Nephron progenitor cell (in vitro differentiated cells): ENCODE measurements around the gene STX1B.
"Not testable (repeated sequence)": the region's sequence is repeated elsewhere in the genome, so short reads cannot be mapped to it uniquely, and the experiment has no call there.

Experiments used
- DNase-seq: peaks from one replicate; pipeline ENCODE4 v3.0.0; 2021
- H3K27ac Mint-ChIP-seq: 2 replicates; pipeline ENCODE4 v1.8.0; 2021; ENCODE audit warnings: mild to moderate bottlenecking, moderate library complexity, mixed read lengths
- H3K27me3 Mint-ChIP-seq: 2 replicates; pipeline ENCODE4 v1.8.0; 2021; ENCODE audit warnings: mild to moderate bottlenecking, low read depth, mixed read lengths; ENCODE audit not compliant: poor library complexity
- H3K36me3 Mint-ChIP-seq: 2 replicates; pipeline ENCODE4 v1.8.0; 2021; ENCODE audit warnings: low read depth, mixed read lengths
- H3K4me1 Mint-ChIP-seq: 2 replicates; pipeline ENCODE4 v1.8.0; 2021; ENCODE audit warnings: mixed read lengths
- H3K4me3 Mint-ChIP-seq: 2 replicates; pipeline ENCODE4 v1.8.0; 2021; ENCODE audit warnings: mild to moderate bottlenecking, moderate library complexity, mixed read lengths
- H3K9me3 Mint-ChIP-seq: 2 replicates; pipeline ENCODE4 v1.8.0; 2021; ENCODE audit warnings: mild to moderate bottlenecking, moderate library complexity, mixed read lengths
- CTCF ChIP-seq: fragments of 200-600 bp; sonication (generic); IDR thresholded peaks from 2 replicates; pipeline ENCODE4 v1.5.0; 2021; ENCODE audit warnings: antibody characterized with exemption

Gene STX1B

GRCh38 chr16:31023252-31023602 lies 12.8 kb upstream of the STX1B start:
- Mint-ChIP-seq H3K36me3 (no peaks in the 10 kb centered on the region), H3K4me3 (no peak overlapping the region), H3K4me1 (peaks cover 8% of the 10 kb centered on the region), H3K27me3 (peaks cover 22% of the 10 kb centered on the region), H3K27ac (no peak overlapping the region), H3K9me3 (no peaks in the 10 kb centered on the region)
- no peak for TF ChIP-seq CTCF
- DNase-seq = no peak

- H3K9me3 Mint-ChIP-seq = no peaks in the 10 kb centered on the region
- H3K36me3 Mint-ChIP-seq = no peaks in the 10 kb centered on the region
- no peak for DNase-seq
- no peak overlapping the region for H3K27ac Mint-ChIP-seq
- H3K4me3 Mint-ChIP-seq = no peak overlapping the region
- no peak for TF ChIP-seq CTCF
- peaks cover 22% of the 10 kb centered on the region for H3K27me3 Mint-ChIP-seq
- peaks cover 8% of the 10 kb centered on the region for H3K4me1 Mint-ChIP-seq
Measured at GRCh38 chr16:31022544-31023251, 12.3 kb upstream of the STX1B start.

- no peak overlapping the region for H3K27ac Mint-ChIP-seq
- peaks cover 4% of the 10 kb centered on the region for H3K4me1 Mint-ChIP-seq
- no peak overlapping the region for H3K4me3 Mint-ChIP-seq
- H3K27me3 Mint-ChIP-seq = peaks cover 18% of the 10 kb centered on the region
- DNase-seq = no peak
- no peaks in the 10 kb centered on the region for H3K36me3 Mint-ChIP-seq
- no peaks in the 10 kb centered on the region for H3K9me3 Mint-ChIP-seq
- TF ChIP-seq CTCF = no peak
Measured at GRCh38 chr16:31020536-31020935, 10.1 kb upstream of the STX1B start.

- H3K4me1 Mint-ChIP-seq, H3K27ac Mint-ChIP-seq, H3K36me3 Mint-ChIP-seq, H3K4me3 Mint-ChIP-seq, DNase-seq, H3K9me3 Mint-ChIP-seq: not testable (repeated sequence)
- peaks cover 31% of the 10 kb centered on the region for H3K27me3 Mint-ChIP-seq
Measured at GRCh38 chr16:31017756-31018155, 7.3 kb upstream of the STX1B start.

GRCh38 chr16:31016018-31016417 lies 5.6 kb upstream of the STX1B start:
- H3K27me3 Mint-ChIP-seq = peaks cover 47% of the 10 kb centered on the region
- H3K27ac Mint-ChIP-seq = no peak overlapping the region
- no peak for TF ChIP-seq CTCF
- H3K36me3 Mint-ChIP-seq = no peaks in the 10 kb centered on the region
- H3K4me1 Mint-ChIP-seq = peaks cover 6% of the 10 kb centered on the region
- H3K4me3 Mint-ChIP-seq = no peak overlapping the region
- no peak for DNase-seq
- no peaks in the 10 kb centered on the region for H3K9me3 Mint-ChIP-seq

- H3K36me3 Mint-ChIP-seq, H3K9me3 Mint-ChIP-seq, H3K27ac Mint-ChIP-seq, DNase-seq, H3K4me3 Mint-ChIP-seq: not testable (repeated sequence)
- peaks cover 43% of the 10 kb centered on the region for H3K27me3 Mint-ChIP-seq
- peaks cover 14% of the 10 kb centered on the region for H3K4me1 Mint-ChIP-seq
Measured at GRCh38 chr16:31013292-31013691, 2.9 kb upstream of the STX1B start.

- peak overlapping the region; percentile 82 for H3K4me3 Mint-ChIP-seq
- H3K9me3 Mint-ChIP-seq, DNase-seq, H3K27ac Mint-ChIP-seq, H3K36me3 Mint-ChIP-seq: not testable (repeated sequence)
- peaks cover 43% of the 10 kb centered on the region for H3K27me3 Mint-ChIP-seq
- H3K4me1 Mint-ChIP-seq = peaks cover 18% of the 10 kb centered on the region
Measured at GRCh38 chr16:31011815-31012214, 1.4 kb upstream of the STX1B start.
